DMS79 (cell line): ENCODE measurements around the gene RHOT1.
"Not testable (repeated sequence)": the region's sequence is repeated elsewhere in the genome, so short reads cannot be mapped to it uniquely, and the experiment has no call there.

Experiments used
- DNase-seq: peaks from one replicate; lab custom pipeline; 2025; lab: John Stamatoyannopoulos, UW

The RHOT1 gene

DNA sequence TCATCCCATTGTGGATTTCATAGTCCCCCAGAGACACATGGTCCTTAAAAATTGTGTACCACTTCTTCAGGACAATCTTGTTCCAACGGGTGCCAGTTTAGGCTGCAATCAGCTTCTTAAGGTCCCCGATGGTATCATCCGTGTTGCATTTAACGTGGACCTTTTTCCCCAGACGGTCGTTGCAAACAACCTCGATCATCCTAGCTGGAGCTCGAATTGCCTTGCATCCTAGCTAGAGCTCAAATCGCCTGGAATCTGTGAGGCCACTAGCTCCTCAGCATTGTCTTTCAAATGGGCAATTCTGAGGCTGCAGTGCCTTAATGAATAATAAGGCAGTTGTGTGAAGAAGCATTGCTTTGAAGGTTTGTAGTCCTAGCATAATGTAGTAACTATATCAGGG, 85.6 kb downstream of the RHOT1 start:
- DNase-seq = no peak

DNA sequence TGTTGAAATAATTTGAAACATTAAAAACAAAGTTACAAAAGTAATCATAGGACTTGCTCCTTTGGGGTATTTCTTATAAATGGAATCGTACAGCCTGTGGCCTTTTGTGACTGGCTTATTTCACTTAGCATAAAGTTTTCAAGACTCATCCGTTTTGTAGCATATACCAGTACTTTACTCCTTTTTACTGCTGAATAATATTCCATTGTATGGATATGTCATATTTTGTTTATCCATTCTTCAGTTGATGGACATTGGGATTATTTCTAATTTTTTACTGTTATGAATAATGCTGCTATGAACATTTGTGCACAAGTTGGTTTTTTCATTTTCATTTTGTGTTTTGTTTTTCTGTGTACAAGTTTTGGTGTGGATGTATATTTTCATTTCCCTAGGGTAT, 93.3 kb downstream of the RHOT1 start:
- no peak for DNase-seq

DNA sequence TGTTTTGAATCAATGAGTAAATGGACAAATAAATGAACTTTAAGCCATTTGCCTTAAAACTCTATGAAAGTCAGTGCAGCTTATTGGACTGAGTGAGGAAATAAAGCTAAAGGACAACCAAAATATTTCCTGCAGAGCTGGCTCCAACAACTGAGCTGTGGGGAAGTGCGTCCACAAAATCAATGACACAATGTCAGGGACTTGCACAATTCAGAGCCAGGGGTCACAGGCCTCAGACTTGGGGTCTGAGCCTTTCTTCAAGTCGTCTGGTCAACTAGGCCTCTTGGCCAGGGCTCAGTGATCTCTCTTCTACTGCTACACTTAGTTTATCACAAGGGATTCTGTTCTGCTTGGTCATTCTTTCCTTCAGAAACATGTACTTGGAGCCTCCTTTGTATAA, 97.2 kb downstream of the RHOT1 start:
- no peak for DNase-seq

DNA sequence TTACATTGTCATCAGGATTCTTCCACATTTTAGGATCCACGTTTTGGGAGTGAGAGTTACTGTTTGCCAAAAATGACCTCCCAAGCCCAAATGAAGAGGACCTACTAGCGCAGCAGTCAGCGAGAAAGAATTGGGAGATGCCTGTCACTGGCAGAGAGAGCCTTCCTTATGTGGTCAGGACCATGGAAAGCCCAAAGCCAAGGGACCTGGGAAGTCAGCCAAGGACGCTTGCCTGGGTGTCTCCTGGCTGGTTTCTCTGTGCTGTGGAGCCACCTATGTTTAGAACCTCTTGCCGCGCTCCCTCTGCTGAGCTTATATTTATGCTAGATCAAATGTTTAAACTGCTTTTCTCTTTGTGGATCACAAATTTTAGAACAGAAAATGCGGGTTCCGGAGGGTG, 98.4 kb downstream of the RHOT1 start:
- no peak for DNase-seq

DNA sequence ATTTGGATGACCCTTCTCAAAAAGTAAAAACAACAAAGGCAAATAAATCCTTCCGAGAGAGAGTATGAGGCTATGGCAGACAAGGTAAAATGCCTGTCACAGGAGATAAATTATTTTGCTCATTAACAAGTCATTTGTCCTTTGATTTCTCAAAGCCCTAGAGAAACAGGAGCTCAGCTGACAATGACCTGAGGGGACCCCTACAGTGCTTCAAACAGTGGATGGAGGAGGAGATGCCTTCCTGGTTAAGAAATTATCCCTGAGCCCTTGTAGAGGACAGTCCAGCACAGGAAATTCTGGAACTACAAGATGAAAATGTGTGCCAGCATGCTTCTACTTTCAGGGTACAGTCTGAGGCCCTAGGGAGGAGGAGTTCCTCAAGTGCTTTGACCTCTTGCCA, 99.3 kb downstream of the RHOT1 start:
- no peak for DNase-seq

DNA sequence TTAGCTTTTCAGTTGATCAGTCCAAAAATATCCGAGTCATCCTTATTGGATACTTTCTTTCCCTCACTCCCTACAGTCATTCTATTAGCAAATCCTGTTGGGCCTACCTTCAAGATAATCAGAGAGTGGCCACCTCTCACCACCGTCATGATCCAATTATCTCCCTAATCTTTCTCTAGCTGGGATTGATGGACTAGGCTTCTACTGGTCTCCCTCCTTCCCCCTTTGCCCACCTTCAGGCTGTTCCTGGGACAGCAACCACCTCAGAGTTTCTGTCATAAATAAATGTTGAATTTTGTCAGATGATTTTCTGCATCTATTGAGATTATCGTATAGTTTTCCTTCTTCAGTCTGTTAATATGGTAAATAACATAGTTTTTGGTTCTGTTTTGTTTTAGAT, 107.2 kb downstream of the RHOT1 start:
- DNase-seq = no peak

DNA sequence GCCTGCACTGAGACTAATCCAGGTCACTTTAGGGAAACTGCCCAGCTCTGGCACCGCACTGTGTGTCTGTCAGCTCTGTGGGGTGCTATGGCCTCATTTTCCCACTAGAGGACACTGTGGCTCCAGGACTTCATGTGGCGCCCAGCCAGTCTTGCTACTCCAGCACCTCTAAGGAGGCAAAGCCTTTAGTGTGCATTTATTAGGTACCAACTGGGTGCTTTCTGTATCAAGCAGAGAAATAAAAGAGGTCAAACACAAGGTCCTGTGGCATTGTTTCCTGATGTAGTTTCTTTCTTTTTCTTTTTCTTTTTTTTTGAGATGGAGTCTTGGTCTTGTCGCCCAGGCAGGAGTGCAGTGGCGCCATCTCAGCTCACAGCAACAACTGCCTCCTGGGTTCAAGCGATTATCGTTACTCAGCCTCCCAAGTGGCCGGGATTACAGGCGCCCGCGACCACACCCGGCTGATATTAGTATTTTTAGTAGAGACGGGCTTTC, 110.9 kb downstream of the RHOT1 start:
- DNase-seq = peak; percentile 45

DNA sequence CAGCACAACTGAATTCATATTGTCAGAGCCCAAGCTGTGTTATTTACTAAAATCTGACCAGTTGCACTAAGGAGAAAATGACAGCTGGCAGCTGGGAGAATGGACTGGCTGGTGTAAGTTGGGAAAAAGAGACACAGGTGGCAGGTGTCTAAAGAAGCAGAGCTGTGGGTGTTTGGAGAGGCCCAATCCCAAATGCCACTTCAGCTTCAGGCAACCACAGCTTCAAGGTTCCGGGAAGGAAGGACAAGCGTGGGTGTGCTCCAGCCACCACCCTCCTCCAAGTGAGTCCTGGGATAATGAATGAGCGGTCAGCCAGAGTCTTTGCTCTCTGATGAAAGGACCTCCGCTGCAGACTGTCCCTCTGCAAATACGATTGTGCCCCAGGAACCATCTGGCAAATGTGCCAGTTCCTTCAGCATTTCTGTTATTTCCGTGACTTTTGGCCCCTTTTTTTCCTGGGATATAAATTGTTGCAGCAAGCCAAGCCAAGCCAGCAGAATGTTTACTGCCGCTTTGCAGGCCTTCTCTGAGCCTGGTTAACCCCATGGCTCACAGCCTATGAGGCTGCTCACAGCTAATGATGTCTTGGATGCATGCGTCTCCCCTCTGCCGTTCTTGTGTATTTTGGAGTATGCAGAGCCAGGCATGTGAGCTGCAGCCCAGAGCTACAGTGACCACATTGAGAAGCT, 113.9 kb downstream of the RHOT1 start:
- no peak for DNase-seq

DNA sequence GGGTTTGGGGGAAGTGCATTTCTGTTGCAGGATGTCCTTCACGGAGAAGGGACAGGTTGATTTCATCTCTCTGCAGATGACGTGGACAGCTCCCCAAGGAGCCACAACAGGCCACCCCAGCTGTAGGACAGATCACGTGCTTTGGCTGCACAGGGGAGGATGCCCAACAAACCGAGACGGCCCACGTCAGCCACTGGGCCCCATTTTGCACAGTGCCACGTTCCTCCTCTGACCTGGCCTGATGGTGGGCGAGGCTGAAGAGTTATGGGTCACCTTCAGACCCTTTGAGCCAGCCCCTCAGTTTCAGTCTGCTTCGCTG, 114.4 kb downstream of the RHOT1 start:
- DNase-seq = no peak

DNA sequence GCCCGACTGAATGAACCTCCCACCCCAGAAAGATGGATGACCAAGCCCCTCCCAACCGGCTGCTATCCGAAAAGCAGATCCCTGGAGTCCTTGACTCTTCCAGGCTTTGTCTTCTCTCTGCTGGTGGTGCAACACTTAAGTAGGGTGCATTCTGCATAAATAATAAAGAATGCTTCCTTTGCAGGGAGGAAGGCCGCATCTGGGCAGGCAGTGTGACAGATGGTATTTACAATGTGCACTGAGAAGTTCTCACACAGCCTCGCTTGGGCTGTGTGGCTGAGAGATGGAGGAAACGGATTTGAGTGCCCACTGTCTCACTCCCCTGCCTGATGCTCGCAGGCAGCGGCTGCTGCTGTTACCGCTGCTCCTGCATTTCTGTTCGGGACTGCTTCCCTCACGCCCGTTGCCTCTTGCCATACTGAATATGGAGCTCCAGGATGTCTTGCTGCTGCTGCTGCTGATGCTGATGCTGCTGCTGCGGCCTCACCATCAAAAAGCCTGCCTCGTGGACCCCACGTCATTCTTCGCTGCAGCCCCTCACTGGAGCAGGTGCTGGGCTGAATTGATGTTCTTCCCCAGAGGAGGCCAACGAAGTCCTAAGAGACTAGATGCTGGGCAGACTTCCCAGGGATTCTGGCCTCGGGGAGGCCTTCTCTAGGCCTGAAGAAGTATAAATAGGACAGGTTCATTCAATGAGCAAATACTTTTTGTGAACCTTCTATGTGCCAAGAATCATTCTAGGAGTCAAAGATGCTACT, 116.3 kb downstream of the RHOT1 start:
- no peak for DNase-seq

DNA sequence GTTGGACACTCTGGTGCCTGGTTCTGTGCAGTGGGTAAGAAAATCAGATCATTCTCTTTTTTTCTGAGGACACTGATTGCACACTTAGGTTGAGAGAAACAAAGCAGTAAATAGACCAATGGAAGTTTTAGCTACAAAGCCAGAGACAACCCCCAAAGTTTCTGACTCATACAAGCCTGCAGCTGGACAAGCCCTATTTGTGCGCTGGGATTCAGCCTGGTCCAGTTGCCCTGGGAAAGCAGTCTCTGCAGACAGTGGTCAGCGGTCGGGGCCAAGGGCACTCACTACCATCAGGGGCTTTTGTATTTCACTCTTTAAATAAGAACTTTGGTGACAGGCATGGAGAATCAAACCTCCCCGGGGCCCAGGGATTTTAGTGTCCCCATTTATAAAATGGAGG, 117.3 kb downstream of the RHOT1 start:
- no peak for DNase-seq

DNA sequence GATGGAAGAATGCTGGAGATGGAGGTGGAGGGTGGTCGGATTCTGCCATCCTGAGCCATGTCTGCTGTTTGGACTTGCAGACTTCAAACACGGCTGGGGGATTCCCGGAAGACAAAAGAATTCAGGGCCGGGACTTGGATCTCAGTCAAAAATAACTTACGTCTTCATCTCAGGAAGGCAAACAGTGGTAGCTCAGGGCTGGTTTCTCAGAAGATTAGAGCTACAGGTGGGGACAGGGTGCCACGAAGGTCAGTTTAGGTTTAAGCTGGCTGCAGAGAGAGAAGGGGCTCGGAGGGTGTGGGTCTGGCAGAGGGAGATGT, 119.1 kb downstream of the RHOT1 start:
- DNase-seq = no peak

DNA sequence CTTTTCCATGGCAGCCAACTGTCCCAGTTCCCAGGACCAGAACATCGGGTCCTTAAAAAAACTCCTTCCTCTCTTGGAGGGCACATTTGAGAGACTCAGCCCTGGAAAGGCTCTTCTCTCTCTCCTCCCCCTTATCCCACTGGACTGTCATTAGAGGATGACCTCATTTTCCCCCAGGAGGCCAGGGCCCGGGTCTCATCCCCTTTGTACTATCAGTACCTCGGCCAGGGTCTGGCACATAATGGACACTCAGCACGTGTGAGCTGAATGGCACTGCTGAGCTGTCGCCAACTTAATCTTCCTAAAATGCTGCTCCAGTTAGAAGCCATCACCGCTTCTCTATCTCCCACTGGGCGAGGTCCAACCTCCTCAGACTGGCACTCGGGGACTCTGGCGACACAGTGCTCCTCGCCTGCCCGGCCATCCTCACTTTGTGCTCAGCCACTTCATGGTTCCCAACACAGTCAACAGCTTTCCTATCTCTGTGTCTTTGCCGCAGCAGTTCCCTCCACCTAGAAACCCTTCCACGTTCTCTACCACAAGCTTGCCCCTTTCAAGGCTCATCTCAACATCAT, 119.7 kb downstream of the RHOT1 start:
- DNase-seq = no peak

DNA sequence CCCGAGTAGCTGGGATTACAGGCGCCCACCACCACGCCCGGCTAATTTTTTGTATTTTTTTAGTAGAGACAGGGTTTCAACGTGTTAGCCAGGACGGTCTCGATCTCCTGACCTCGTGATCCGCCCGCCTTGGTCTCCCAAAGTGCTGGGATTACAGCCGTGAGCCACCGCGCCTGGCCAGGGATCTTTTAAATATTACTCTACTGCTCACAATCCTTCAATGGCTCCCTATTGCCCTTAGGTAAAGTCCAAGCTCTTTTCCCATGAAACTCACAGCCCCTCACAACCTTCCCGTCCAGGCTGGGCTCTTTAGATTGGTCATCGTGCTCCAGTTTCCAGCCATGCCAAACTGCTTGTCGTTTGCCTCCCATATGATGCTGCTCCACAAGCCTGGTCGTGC, 121.2 kb downstream of the RHOT1 start:
- DNase-seq = not testable (repeated sequence)

DNA sequence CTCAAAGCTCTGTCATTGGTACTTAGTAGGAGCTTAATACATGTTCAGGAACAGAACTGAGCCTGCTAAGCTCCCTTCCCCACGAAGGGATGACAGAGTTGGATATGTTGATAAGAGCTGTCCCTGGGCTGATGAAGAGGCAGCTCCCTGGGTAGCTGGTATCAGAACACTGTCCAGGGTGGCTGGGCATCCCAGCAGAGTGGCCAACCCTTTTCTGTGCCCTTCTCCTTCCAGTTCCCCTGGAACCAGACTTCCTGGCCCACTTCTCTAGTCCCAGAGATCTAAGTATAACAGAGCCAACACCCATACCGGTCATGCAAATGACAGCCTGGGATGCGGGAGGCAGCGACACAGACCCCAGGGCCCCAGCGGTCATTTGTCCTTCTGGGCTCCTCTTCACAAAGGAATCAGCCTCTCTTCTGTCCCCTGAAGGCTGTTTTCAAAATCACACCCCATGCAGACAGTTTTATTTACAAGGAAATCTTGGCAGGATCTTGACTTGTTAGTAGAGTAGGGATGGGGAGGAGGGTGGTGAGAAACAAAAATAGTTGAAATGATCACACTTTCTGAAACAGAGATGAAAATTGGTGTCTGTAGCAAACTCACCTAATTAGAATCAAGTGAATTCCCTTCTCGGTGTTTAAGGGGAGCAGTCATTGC, 122.0 kb downstream of the RHOT1 start:
- no peak for DNase-seq

DNA sequence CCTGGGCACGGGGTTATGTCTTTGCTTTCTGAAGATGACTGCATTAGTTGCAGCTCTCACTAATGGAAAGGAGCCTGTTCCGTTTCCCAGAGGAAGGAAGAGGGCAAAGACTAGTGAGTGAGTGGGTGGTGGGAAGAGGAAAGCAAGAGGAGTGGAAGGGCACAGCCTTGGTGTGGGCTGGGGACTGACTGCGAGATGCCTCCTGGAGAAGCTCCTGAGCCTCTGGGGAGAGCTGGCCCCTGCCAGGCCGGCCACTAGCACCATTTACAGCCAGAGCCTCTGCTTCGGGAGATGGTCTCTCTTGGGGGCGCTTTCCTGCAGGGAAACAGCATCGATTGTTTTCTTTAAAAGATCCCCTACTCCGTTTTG, 122.5 kb downstream of the RHOT1 start:
- no peak for DNase-seq

DNA sequence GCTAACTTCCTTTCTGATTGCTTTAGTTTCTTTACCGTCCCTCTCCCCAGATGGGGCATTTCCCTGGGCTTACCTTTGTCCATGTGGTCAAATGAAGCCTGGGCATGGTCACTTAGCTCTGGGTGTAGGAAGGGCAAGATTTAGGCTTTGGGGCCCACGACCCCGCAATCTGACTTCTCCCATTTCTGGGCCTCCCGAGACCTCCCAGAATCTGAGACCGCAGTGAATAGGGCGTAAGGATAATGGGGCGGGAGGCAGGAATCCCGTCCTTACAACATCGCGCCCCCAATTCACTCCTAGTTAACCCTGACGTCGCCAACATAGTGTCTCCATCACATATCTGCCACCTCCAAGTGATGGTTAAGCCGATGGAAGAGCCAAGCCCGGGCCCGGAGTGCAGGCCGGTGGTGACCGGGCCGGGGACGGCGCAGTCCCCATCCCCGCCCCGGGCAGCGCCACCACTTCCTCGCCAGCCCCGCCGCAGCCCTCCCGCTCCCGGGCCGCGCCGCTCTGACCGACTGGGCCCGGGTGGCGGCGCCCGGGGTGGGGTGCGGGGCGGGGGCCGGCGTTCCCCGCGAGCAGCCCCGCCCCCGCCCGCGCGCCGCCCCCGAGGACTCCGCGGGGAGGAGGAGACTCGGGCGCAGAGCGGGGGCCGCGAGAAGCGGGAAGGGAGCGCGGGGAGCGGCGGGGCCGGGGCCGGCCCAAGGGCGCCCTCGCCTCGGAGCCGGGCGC, 123.1 kb downstream of the RHOT1 start, which contains the start of gene RHBDL3:
TSS of gene RHBDL3 (plus strand) at position 641 of the 732 bp plus-strand sequence. CDS start 358 bp downstream, outside the sequence.
- DNase-seq = no peak

DNA sequence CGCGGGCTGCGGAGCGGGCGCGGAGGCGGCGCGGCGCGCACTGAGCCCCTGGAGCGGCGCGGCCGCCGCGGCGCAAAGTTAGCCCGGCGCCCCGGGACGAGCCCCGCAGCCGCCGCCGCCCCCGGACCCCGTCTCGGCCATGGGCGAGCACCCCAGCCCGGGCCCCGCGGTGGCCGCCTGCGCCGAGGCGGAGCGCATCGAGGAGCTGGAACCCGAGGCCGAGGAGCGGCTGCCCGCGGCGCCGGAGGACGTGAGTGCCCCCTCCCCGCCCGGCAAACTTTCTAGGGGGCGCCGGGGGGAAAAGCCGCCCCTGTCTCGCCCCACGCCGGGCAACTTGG, 123.7 kb downstream of the RHOT1 start:
- DNase-seq = no peak

DNA sequence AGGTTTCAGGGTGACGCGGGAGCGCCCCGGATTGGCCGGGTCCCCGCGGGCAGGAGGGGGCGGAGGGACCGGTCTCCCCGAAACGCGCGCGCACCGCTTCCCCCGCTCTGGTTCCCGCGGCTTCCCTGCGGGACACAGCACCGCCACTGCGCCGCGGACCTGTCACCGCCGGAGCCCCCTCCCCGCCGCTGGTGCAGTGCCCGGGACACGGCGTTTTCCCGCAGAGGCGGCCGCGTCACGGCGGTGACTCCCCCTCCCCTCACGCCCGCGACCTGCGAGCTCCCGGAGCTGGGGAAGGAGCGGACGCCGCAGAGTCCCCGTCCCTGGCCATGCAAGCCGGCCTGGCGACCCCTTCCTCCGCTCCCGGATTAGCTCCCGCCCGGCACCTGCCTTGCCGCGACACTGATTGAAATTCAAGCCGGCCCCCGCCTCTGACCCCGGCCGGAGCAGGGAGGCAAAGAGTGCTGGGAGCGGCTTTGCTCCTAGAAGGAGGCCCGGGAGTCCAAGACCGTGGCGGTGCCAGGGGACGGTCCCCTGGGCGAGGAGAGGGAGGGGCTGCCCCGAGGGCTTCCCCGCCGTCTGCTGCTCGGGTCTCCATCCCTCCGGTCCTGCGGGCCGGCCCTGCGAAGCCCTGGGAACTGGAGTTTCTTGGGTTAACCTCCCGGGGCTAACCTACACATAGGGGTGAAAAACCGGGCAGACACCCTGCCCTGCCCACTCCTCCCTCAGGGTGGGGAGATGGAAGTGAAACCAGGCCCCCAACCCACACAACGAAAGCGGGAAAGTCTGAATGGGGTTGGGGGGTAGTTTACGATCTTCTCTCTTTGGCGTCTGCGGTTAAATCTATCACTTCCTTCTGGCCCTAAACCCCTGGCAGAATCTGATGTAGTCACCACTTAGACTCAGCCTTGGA, 124.3 kb downstream of the RHOT1 start:
- DNase-seq = no peak

DNA sequence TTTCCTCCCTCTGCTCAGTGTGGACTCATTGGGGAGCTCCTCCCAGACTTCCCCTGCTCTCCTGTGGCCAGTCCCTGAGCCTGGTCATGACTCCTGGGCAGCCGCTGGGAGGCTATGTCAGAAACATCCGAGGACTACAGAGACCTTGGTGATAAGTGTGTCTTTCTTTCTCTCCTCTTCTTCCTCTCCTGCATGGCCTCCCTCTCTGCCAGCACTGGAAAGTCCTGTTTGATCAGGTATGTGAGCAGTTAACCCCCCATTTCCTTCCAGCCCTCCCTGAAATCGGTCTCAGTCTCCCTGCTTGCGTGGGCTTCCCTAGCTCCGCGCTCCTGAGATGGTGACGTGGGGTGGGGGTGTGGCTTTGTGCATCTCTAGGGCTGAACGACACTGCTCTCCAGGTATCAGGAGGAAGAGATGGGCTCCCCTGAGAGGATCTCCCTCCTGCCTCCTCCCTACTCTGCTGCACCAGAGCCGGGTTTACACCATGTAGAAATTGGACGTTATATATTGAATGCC, 125.4 kb downstream of the RHOT1 start:
- DNase-seq = peak; percentile 21

DNA sequence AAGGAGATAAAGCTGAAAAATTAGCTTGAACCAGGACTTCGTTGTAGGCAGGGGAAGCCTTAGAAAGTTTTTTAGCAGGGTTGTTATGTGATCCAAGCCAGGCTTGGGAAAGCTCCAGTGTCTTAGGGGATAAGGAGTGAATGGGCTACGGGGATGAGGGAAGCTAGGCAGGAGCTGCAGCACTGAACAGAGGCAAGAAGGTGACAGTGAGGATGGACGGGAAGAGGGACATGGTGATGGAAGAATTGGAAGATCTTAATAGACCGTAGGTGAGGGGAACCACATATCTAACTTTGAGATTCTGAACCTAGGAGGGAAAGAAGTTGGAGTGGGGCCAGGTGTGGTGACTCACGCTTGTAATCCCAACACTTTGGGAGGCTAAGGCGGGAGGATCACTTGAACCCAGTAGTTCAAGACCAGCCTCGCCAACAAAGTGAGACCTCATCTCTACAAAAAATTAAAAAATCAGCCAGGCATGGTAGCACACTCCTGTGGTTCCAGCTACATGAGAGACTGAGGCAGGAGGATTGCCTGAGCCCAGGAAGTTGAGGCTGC, 126.5 kb downstream of the RHOT1 start:
- no peak for DNase-seq
